PC-3 (cell line): ENCODE measurements around the gene CAMK2A. TPM values are rescaled to one million over a fixed set of nuclear protein-coding genes. Genes with fewer than 3 reads are reported as not detected.

ENCODE experiments used
- ATAC-seq: fragments of 200-7000 bp; cut with Tn5 transposase; 2 replicates; pipeline ENCODE4 v1.9.1; 2020; ENCODE audit warnings: mild to moderate bottlenecking, moderate library complexity
- BruUV-seq: library from RNA; stranded (reverse); fragments of 400-500 nt; replicated peaks from 2 replicates; lab custom pipeline; 2021; lab: Mats Ljungman, UMichigan
- CTCF ChIA-PET: fragments of 300-600 bp; sonication (Branson Sonifier 250); formaldehyde crosslinking; loops from one replicate; lab custom pipeline; 2022; ENCODE audit warnings: antibody characterized with exemption; lab: Charles Lee
- POLR2A ChIA-PET: fragments of 300-600 bp; sonication (Branson Sonifier 250); formaldehyde crosslinking; loops from one replicate; lab custom pipeline; 2022; ENCODE audit warnings: antibody characterized with exemption; ENCODE audit not compliant: unreplicated experiment; lab: Charles Lee
- DNase-seq: peaks from one replicate; pipeline ENCODE4 v3.0.0-alpha.2; 2015
- H2AFZ ChIP-seq: fragments of 300-600 bp; sonication (generic); 2 replicates; pipeline ENCODE4 v1.6.0; 2016; ENCODE audit warnings: antibody characterized with exemption, low read length
- H3F3A ChIP-seq: fragments of 300-600 bp; sonication (generic); one replicate; pipeline ENCODE4 v1.6.0; 2017; ENCODE audit warnings: antibody characterized with exemption, low read length, control low read depth, mild to moderate bottlenecking; ENCODE audit not compliant: unreplicated experiment
- H3K27ac ChIP-seq: fragments of 300-600 bp; sonication (generic); 2 replicates; pipeline ENCODE4 v1.5.1; 2016; ENCODE audit warnings: mild to moderate bottlenecking, low read length
- H3K27me3 ChIP-seq: fragments of 300-600 bp; sonication (generic); 2 replicates; pipeline ENCODE4 v1.6.1; 2016; ENCODE audit warnings: low read length, mixed read lengths
- H3K36me3 ChIP-seq: fragments of 300-600 bp; sonication (generic); 2 replicates; pipeline ENCODE4 v1.6.1; 2016; ENCODE audit warnings: low read depth, mixed run types, low read length, mixed read lengths
- H3K4me1 ChIP-seq: fragments of 300-600 bp; sonication (generic); 2 replicates; pipeline ENCODE4 v1.5.1; 2016; ENCODE audit warnings: low read length; ENCODE audit not compliant: insufficient read depth
- H3K4me2 ChIP-seq: fragments of 300-600 bp; sonication (generic); 2 replicates; pipeline ENCODE4 v1.6.0; 2016; ENCODE audit warnings: low read length
- H3K4me3 ChIP-seq: fragments of 300-600 bp; sonication (generic); 2 replicates; pipeline ENCODE4 v1.5.1; 2016; ENCODE audit warnings: mild to moderate bottlenecking, low read length, mixed read lengths
- H3K79me2 ChIP-seq: fragments of 300-600 bp; sonication (generic); 2 replicates; pipeline ENCODE4 v1.6.1; 2017; ENCODE audit warnings: low read length, mixed read lengths
- H3K9ac ChIP-seq: fragments of 300-600 bp; sonication (generic); 2 replicates; pipeline ENCODE4 v1.6.0; 2016; ENCODE audit warnings: mild to moderate bottlenecking, low read length
- H3K9me2 ChIP-seq: fragments of 300-600 bp; sonication (generic); replicated peaks from 2 replicates; pipeline ENCODE4 v1.6.1; 2016; ENCODE audit warnings: mixed run types, low read length, mixed read lengths
- H3K9me3 ChIP-seq: fragments of 300-600 bp; sonication (generic); 2 replicates; pipeline ENCODE4 v1.6.1; 2016; ENCODE audit warnings: low read length, mixed read lengths
- H4K20me1 ChIP-seq: fragments of 300-600 bp; sonication (generic); 2 replicates; pipeline ENCODE4 v1.6.1; 2016; ENCODE audit warnings: low read length, mixed read lengths
- EZH2 ChIP-seq: fragments of 300-600 bp; sonication (generic); IDR thresholded peaks from one replicate; pipeline ENCODE4 v1.6.1; 2017; ENCODE audit warnings: antibody characterized with exemption, mild to moderate bottlenecking, low read length; ENCODE audit not compliant: unreplicated experiment
- EZH2phosphoT487 ChIP-seq: fragments of 300-600 bp; sonication (generic); IDR thresholded peaks from 2 replicates; pipeline ENCODE4 v1.6.1; 2018; ENCODE audit warnings: mild to moderate bottlenecking, antibody characterized with exemption, low read length, borderline replicate concordance
- intact Hi-C: fragments of 100-400 bp; cut with micrococcal nuclease; formaldehyde crosslinking; loops from 2 replicates; pipeline ENCODE4 v1.9.0; 2023
- total RNA-seq: library from RNA; depleted of rRNA; stranded (reverse); fragments of >200 nt; gene quantifications from 2 replicates; pipeline ENCODE4 v1.2.3, GENCODE V29; 2014
- TF ChIP-seq, protein P1 (sequence below): fragments of 300-600 bp; sonication (generic); conservative IDR thresholded peaks from 2 replicates; pipeline ENCODE4 v1.5.1; 2017; ENCODE audit warnings: antibody characterized with exemption, low read depth, mild to moderate bottlenecking, low read length

Gene CAMK2A
- total RNA-seq, 1 experiment from 2014 or later, result 0.15 TPM

GRCh38 chr5:150180241-150181026, 109.1 kb downstream of the CAMK2A start:
- Histone ChIP-seq H3K27ac (no peak overlapping the region), H3K4me1 (no peaks in the 10 kb centered on the region), H3K4me3 (no peak overlapping the region), H3K9me2 (no peaks in the 10 kb centered on the region), H2AFZ (no peak overlapping the region), H3K4me2 (no peak overlapping the region), H3K9me3 (no peaks in the 10 kb centered on the region), H4K20me1 (no peaks in the 10 kb centered on the region), H3F3A (no peaks in the 10 kb centered on the region), H3K36me3 (no peaks in the 10 kb centered on the region), H3K9ac (no peak overlapping the region), H3K79me2 (no peaks in the 10 kb centered on the region), H3K27me3 (no peaks in the 10 kb centered on the region)
- DNase-seq (no peak), ATAC-seq (no peak)
- ChIA-PET POLR2A (no interaction called here), CTCF (no interaction called here)
- BruUV-seq, result no TSS peak
- intact Hi-C loops, result no loop called here
- TF ChIP-seq EZH2phosphoT487, result no peak
- no peak for TF ChIP-seq EZH2
- TF ChIP-seq, protein P1, sequence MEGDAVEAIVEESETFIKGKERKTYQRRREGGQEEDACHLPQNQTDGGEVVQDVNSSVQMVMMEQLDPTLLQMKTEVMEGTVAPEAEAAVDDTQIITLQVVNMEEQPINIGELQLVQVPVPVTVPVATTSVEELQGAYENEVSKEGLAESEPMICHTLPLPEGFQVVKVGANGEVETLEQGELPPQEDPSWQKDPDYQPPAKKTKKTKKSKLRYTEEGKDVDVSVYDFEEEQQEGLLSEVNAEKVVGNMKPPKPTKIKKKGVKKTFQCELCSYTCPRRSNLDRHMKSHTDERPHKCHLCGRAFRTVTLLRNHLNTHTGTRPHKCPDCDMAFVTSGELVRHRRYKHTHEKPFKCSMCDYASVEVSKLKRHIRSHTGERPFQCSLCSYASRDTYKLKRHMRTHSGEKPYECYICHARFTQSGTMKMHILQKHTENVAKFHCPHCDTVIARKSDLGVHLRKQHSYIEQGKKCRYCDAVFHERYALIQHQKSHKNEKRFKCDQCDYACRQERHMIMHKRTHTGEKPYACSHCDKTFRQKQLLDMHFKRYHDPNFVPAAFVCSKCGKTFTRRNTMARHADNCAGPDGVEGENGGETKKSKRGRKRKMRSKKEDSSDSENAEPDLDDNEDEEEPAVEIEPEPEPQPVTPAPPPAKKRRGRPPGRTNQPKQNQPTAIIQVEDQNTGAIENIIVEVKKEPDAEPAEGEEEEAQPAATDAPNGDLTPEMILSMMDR, result no peak

DNA sequence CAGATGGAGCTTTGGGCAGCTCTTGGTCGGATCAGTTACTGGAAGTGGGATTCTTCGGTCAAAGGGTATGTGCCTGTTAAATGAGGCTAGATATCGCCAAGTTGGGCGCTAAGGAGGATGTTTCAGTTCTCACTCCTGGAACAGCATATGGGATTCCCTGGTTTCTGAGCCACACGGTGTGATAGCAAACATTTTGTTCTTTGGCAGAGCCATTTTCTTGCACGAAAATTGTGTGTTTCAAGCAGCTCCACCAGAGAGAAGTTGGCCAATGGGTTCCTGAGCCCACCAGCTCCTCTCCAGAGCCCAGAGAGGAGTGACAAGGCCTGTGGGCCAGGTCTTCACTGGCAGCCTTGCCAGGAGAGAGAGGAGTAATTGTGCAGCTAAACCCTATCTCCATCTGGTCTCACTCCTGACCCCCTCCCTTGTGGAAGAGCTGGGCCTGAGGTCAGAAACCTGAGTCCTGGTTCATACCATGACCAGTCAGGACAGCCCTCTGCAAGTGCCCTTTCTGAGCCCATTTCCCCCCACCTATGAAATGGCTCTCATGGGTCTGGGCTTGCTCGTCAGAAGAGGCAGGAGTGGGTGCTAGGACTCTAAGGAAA, 110.5 kb downstream of the CAMK2A start:
- no peak for ATAC-seq
- ChIA-PET CTCF (no interaction called here), POLR2A (no interaction called here)
- Histone ChIP-seq H2AFZ (no peak overlapping the region), H3K9ac (no peak overlapping the region), H4K20me1 (no peaks in the 10 kb centered on the region), H3K9me3 (no peaks in the 10 kb centered on the region), H3K4me3 (no peak overlapping the region), H3K79me2 (no peaks in the 10 kb centered on the region), H3K9me2 (no peaks in the 10 kb centered on the region), H3F3A (no peaks in the 10 kb centered on the region), H3K4me2 (no peak overlapping the region), H3K4me1 (no peaks in the 10 kb centered on the region), H3K36me3 (no peaks in the 10 kb centered on the region), H3K27ac (no peak overlapping the region), H3K27me3 (no peaks in the 10 kb centered on the region)
- no TSS peak for BruUV-seq
- intact Hi-C loops, result no loop called here
- no peak for DNase-seq
- no peak for TF ChIP-seq EZH2phosphoT487
- TF ChIP-seq, protein P1, result no peak
- TF ChIP-seq EZH2, result no peak

GRCh38 chr5:150178262-150178661, 111.3 kb downstream of the CAMK2A start:
- Histone ChIP-seq H3K9me3 (no peaks in the 10 kb centered on the region), H3K79me2 (no peaks in the 10 kb centered on the region), H3K9ac (no peak overlapping the region), H3K27ac (no peak overlapping the region), H3K4me1 (no peaks in the 10 kb centered on the region), H3F3A (no peaks in the 10 kb centered on the region), H4K20me1 (no peaks in the 10 kb centered on the region), H3K27me3 (no peaks in the 10 kb centered on the region), H3K4me3 (no peak overlapping the region), H3K36me3 (no peaks in the 10 kb centered on the region), H2AFZ (no peak overlapping the region), H3K9me2 (no peaks in the 10 kb centered on the region), H3K4me2 (no peak overlapping the region)
- POLR2A ChIA-PET, result no interaction called here
- no TSS peak for BruUV-seq
- intact Hi-C loops, result no loop called here
- no peak for ATAC-seq
- CTCF ChIA-PET, result no interaction called here
- no peak for DNase-seq
- TF ChIP-seq, protein P1, result no peak
- TF ChIP-seq EZH2phosphoT487, result no peak
